ENCODE results near the gene PRCC.

PRCC gene

GRCh38 chr1:156836041-156836654, 68.8 kb downstream of the PRCC start:
- no peaks in the 10 kb centered on the region for H3K27me3 ChIP-seq (ENCODE audit: control insufficient read depth, insufficient read depth, low read length)
- H3K9me3 ChIP-seq (ENCODE audit: control insufficient read depth, insufficient read depth, low read length): no peaks in the 10 kb centered on the region
- no peaks in the 10 kb centered on the region; the same call in 1 of the 2 replicates for H3K4me1 ChIP-seq (ENCODE audit: control insufficient read depth, insufficient read depth, low read length)
- no CpG with 5 or more reads among the region's 5 CpGs for WGBS (ENCODE audit: insufficient coverage, insufficient read length)
- H3K27ac ChIP-seq (ENCODE audit: low read length): no peak overlapping the region
- no peaks in the 10 kb centered on the region for H3K36me3 ChIP-seq (ENCODE audit: control insufficient read depth, insufficient read depth, low read length)
- no peak overlapping the region for H3K4me3 ChIP-seq (ENCODE audit: low read length)
- DNase-seq (ENCODE audit: low read depth, low spot score): no peak

GRCh38 chr1:156836892-156837291, 69.6 kb downstream of the PRCC start:
- Histone ChIP-seq H3K4me1 (ENCODE audit: control insufficient read depth, insufficient read depth, low read length) (no peaks in the 10 kb centered on the region; the same call in 1 of the 2 replicates), H3K27me3 (ENCODE audit: control insufficient read depth, insufficient read depth, low read length) (no peaks in the 10 kb centered on the region)
- no peak for DNase-seq (ENCODE audit: low read depth, low spot score)

GRCh38 chr1:156838972-156839371, 71.6 kb downstream of the PRCC start:
- Histone ChIP-seq H3K4me1 (ENCODE audit: control insufficient read depth, insufficient read depth, low read length) (no peaks in the 10 kb centered on the region; the same call in 1 of the 2 replicates), H3K9me3 (ENCODE audit: control insufficient read depth, insufficient read depth, low read length) (no peaks in the 10 kb centered on the region), H3K36me3 (ENCODE audit: control insufficient read depth, insufficient read depth, low read length) (no peaks in the 10 kb centered on the region), H3K27ac (ENCODE audit: low read length) (no peak overlapping the region), H3K4me3 (ENCODE audit: low read length) (no peak overlapping the region), H3K27me3 (ENCODE audit: control insufficient read depth, insufficient read depth, low read length) (peaks cover 12% of the 10 kb centered on the region; the same call in 1 of the 2 replicates)
- DNase-seq (ENCODE audit: low read depth, low spot score): no peak
- no CpG with 5 or more reads among the region's 7 CpGs for WGBS (ENCODE audit: insufficient coverage, insufficient read length)

More at GRCh38 chr1:156836892-156837291, 69.6 kb downstream of the PRCC start:
- no peaks in the 10 kb centered on the region for H3K9me3 ChIP-seq (ENCODE audit: control insufficient read depth, insufficient read depth, low read length)
- no peak overlapping the region for H3K27ac ChIP-seq (ENCODE audit: low read length)
- H3K4me3 ChIP-seq (ENCODE audit: low read length): no peak overlapping the region
- WGBS (ENCODE audit: insufficient coverage, insufficient read length): no CpG with 5 or more reads among the region's 4 CpGs
- H3K36me3 ChIP-seq (ENCODE audit: control insufficient read depth, insufficient read depth, low read length): no peaks in the 10 kb centered on the region

GRCh38 chr1:156839426-156840109, 72.2 kb downstream of the PRCC start:
- H3K27ac ChIP-seq (ENCODE audit: low read length): no peak overlapping the region
- peaks cover 3% of the 10 kb centered on the region for H3K4me1 ChIP-seq (ENCODE audit: control insufficient read depth, insufficient read depth, low read length)
- no peak for DNase-seq (ENCODE audit: low read depth, low spot score)
- H3K4me3 ChIP-seq (ENCODE audit: low read length): no peak overlapping the region
- no peaks in the 10 kb centered on the region for H3K36me3 ChIP-seq (ENCODE audit: control insufficient read depth, insufficient read depth, low read length)
- no peaks in the 10 kb centered on the region for H3K9me3 ChIP-seq (ENCODE audit: control insufficient read depth, insufficient read depth, low read length)
- WGBS (ENCODE audit: insufficient coverage, insufficient read length): no CpG with 5 or more reads among the region's 9 CpGs
- H3K27me3 ChIP-seq (ENCODE audit: control insufficient read depth, insufficient read depth, low read length): peaks cover 18% of the 10 kb centered on the region

- no peak overlapping the region for H3K27ac ChIP-seq (ENCODE audit: low read length)
- no peaks in the 10 kb centered on the region for H3K9me3 ChIP-seq (ENCODE audit: control insufficient read depth, insufficient read depth, low read length)
- WGBS (ENCODE audit: insufficient coverage, insufficient read length): no CpG with 5 or more reads among the region's 8 CpGs
- peaks cover 3% of the 10 kb centered on the region for H3K4me1 ChIP-seq (ENCODE audit: control insufficient read depth, insufficient read depth, low read length)
- DNase-seq (ENCODE audit: low read depth, low spot score): no peak
- no peaks in the 10 kb centered on the region for H3K36me3 ChIP-seq (ENCODE audit: control insufficient read depth, insufficient read depth, low read length)
- H3K4me3 ChIP-seq (ENCODE audit: low read length): no peak overlapping the region
- H3K27me3 ChIP-seq (ENCODE audit: control insufficient read depth, insufficient read depth, low read length): peaks cover 24% of the 10 kb centered on the region
Observed at GRCh38 chr1:156840186-156840897, 73.0 kb downstream of the PRCC start.

GRCh38 chr1:156840898-156841279, 73.6 kb downstream of the PRCC start:
- DNase-seq (ENCODE audit: low read depth, low spot score): no peak
- no CpG with 5 or more reads among the region's 14 CpGs for WGBS (ENCODE audit: insufficient coverage, insufficient read length)
- H3K27me3 ChIP-seq (ENCODE audit: control insufficient read depth, insufficient read depth, low read length): peaks cover 29% of the 10 kb centered on the region
- H3K36me3 ChIP-seq (ENCODE audit: control insufficient read depth, insufficient read depth, low read length): no peaks in the 10 kb centered on the region
- no peak overlapping the region for H3K4me3 ChIP-seq (ENCODE audit: low read length)
- peaks cover 4% of the 10 kb centered on the region for H3K4me1 ChIP-seq (ENCODE audit: control insufficient read depth, insufficient read depth, low read length)
- no peak overlapping the region for H3K27ac ChIP-seq (ENCODE audit: low read length)
- H3K9me3 ChIP-seq (ENCODE audit: control insufficient read depth, insufficient read depth, low read length): no peaks in the 10 kb centered on the region

GRCh38 chr1:156841295-156841855, 74.0 kb downstream of the PRCC start:
- H3K4me1 ChIP-seq (ENCODE audit: control insufficient read depth, insufficient read depth, low read length): peaks cover 4% of the 10 kb centered on the region
- H3K4me3 ChIP-seq (ENCODE audit: low read length): no peak overlapping the region
- H3K9me3 ChIP-seq (ENCODE audit: control insufficient read depth, insufficient read depth, low read length): no peaks in the 10 kb centered on the region
- DNase-seq (ENCODE audit: low read depth, low spot score): no peak
- no peak overlapping the region for H3K27ac ChIP-seq (ENCODE audit: low read length)
- WGBS (ENCODE audit: insufficient coverage, insufficient read length): no CpG with 5 or more reads among the region's 16 CpGs
- peaks cover 34% of the 10 kb centered on the region for H3K27me3 ChIP-seq (ENCODE audit: control insufficient read depth, insufficient read depth, low read length)
- no peaks in the 10 kb centered on the region for H3K36me3 ChIP-seq (ENCODE audit: control insufficient read depth, insufficient read depth, low read length)

GRCh38 chr1:156842618-156843300, 75.4 kb downstream of the PRCC start:
- DNase-seq (ENCODE audit: low read depth, low spot score): no peak
- Histone ChIP-seq H3K4me3 (ENCODE audit: low read length) (no peak overlapping the region), H3K9me3 (ENCODE audit: control insufficient read depth, insufficient read depth, low read length) (no peaks in the 10 kb centered on the region), H3K27me3 (ENCODE audit: control insufficient read depth, insufficient read depth, low read length) (peaks cover 47% of the 10 kb centered on the region), H3K36me3 (ENCODE audit: control insufficient read depth, insufficient read depth, low read length) (no peaks in the 10 kb centered on the region), H3K27ac (ENCODE audit: low read length) (no peak overlapping the region), H3K4me1 (ENCODE audit: control insufficient read depth, insufficient read depth, low read length) (peaks cover 4% of the 10 kb centered on the region)
- WGBS (ENCODE audit: insufficient coverage, insufficient read length): no CpG with 5 or more reads among the region's 9 CpGs

- no CpG with 5 or more reads among the region's 6 CpGs for WGBS (ENCODE audit: insufficient coverage, insufficient read length)
- DNase-seq (ENCODE audit: low read depth, low spot score): no peak
- no peaks in the 10 kb centered on the region for H3K9me3 ChIP-seq (ENCODE audit: control insufficient read depth, insufficient read depth, low read length)
- H3K36me3 ChIP-seq (ENCODE audit: control insufficient read depth, insufficient read depth, low read length): no peaks in the 10 kb centered on the region
- H3K27ac ChIP-seq (ENCODE audit: low read length): no peak overlapping the region
- H3K4me1 ChIP-seq (ENCODE audit: control insufficient read depth, insufficient read depth, low read length): peaks cover 4% of the 10 kb centered on the region
- H3K27me3 ChIP-seq (ENCODE audit: control insufficient read depth, insufficient read depth, low read length): peaks cover 59% of the 10 kb centered on the region
- H3K4me3 ChIP-seq (ENCODE audit: low read length): no peak overlapping the region
Observed at GRCh38 chr1:156844102-156844501, 76.8 kb downstream of the PRCC start.

- no peak for DNase-seq (ENCODE audit: low read depth, low spot score)
- Histone ChIP-seq H3K9me3 (ENCODE audit: control insufficient read depth, insufficient read depth, low read length) (no peaks in the 10 kb centered on the region), H3K4me1 (ENCODE audit: control insufficient read depth, insufficient read depth, low read length) (peaks cover 4% of the 10 kb centered on the region), H3K4me3 (ENCODE audit: low read length) (peak overlapping the region; percentile 17; the same call in 1 of the 2 replicates), H3K36me3 (ENCODE audit: control insufficient read depth, insufficient read depth, low read length) (no peaks in the 10 kb centered on the region), H3K27ac (ENCODE audit: low read length) (no peak overlapping the region), H3K27me3 (ENCODE audit: control insufficient read depth, insufficient read depth, low read length) (peaks cover 64% of the 10 kb centered on the region)
- WGBS (ENCODE audit: insufficient coverage, insufficient read length): no CpG with 5 or more reads among the region's 14 CpGs
Observed at GRCh38 chr1:156844638-156845037, 77.3 kb downstream of the PRCC start.

Data from iPS DF 6.9 (cell line).